GM19452 (cell line): ENCODE results near the gene SYNPO2.
A peak's percentile ranks its signal among the peaks of the same experiment; 100 is the strongest.
"Not testable (repeated sequence)": the region's sequence is repeated elsewhere in the genome, so short reads cannot be mapped to it uniquely, and the experiment has no call there.

Source experiments
- ATAC-seq: cut with Tn5 transposase; IDR thresholded peaks from one replicate; pipeline ENCODE4 v1.9.1; 2021; ENCODE audit not compliant: unreplicated experiment

Gene SYNPO2

DNA sequence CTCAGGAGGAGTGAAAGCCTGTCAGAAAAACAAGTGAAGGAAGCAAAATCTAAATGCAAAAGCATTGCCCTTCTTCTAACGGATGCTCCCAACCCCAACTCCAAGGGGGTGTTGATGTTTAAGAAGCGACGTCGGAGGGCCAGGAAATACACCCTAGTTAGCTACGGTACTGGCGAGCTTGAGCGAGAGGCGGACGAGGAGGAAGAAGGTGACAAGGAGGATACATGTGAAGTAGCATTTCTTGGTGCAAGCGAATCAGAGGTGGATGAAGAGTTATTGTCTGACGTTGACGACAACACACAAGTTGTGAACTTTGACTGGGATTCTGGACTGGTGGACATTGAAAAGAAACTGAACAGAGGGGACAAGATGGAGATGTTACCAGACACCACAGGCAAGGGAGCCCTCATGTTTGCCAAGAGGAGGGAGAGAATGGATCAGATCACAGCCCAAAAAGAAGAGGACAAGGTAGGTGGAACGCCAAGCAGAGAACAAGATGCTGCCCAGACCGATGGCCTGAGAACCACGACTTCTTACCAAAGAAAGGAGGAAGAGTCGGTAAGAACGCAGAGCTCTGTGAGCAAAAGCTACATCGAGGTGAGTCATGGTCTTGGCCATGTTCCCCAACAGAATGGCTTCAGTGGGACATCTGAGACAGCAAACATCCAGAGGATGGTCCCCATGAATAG is 141.3 kb downstream of the SYNPO2 start:
- no peak for ATAC-seq

- no peak for ATAC-seq
Observed at GRCh38 chr4:119030536-119030890, 141.9 kb downstream of the SYNPO2 start.

DNA sequence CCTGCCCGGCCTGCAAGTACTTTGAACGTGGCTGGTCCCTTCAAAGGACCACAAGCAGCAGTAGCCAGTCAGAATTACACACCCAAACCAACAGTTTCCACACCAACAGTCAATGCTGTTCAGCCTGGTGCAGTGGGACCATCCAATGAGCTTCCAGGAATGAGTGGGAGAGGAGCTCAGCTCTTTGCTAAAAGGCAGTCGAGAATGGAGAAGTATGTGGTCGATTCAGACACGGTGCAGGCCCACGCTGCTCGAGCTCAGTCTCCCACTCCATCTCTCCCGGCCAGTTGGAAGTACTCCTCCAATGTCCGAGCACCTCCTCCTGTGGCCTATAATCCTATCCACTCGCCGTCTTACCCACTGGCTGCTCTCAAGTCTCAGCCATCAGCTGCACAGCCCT is 142.6 kb downstream of the SYNPO2 start:
- ATAC-seq: no peak

DNA sequence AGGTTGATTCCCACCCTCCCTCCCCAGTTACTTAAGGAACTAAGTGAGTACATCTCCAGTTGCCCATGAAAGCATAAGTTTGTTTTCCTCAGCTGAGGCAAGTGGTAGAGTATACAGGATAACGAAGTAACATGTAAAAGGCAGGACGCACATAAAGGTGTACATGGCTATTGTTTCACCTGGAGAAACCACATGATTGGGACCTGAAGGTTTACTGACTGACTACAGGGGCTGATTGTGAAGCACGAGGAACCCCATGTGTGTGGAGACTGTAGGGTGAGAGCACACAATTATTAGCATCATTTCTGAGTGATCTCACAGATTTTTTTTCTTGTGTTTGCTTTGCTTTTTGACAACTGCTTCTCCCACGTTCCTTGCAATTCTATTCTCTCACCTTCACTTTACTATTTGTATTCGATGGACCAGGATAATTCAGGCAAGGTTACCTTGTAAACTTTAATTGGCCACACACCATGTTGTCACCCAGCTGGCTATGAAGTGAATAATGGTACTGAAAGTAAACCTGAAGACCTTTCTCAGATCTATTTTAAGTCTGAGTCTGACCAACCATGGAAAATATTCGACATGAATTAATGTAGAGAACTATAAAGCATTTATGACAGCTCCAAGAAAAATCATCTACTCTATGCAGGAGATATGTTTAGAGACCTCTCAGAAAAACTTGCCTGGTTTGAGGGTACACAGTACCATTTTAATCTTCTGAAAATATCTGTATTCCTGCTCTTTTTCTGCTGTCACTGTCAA is 144.4 kb downstream of the SYNPO2 start:
- no peak for ATAC-seq

- no peak for ATAC-seq
Observed at GRCh38 chr4:119034276-119035008, 145.8 kb downstream of the SYNPO2 start.

GRCh38 chr4:119035951-119036737 is 147.5 kb downstream of the SYNPO2 start:
- no peak for ATAC-seq

GRCh38 chr4:119037709-119038108 is 149.1 kb downstream of the SYNPO2 start:
- ATAC-seq: no peak

- ATAC-seq: peak; percentile 49
Observed at GRCh38 chr4:119038116-119038841, 149.6 kb downstream of the SYNPO2 start.

DNA sequence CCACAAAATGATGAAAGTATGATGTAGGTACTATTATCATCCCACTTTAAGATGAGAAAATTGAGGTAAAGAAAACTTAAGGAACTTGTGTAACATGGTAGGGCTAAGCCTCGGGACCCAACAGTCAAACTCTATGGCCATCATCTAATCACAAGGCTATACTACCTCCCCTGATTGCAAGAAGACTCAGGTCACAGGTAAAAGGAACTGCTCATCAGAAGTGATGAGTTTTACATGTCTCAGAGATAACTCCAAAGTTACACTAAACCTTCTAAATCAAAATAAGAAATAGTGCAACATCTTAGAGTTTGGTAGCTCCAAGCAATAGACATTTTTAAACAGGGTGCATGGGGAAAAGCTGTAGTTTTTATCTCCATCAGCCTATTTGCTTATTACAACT is 150.5 kb downstream of the SYNPO2 start:
- ATAC-seq: no peak

DNA sequence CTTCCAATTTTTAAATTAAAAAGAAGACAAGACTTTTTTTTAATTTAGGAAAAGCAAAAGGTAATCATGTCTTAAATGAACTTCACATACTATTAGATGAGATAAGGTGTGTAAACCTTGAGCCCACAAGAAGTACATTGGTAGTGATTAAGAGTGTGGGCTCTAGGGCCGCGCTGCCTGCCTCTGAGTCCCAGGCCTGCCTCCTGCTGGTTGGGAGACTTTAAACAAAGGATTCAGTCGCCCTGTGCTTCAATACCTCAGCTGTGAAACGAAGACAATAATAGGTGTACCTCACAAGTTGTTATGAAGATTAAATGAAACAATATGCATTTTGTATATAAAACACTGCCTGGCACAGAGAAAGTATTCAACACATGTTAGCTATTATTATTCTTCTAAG is 151.1 kb downstream of the SYNPO2 start:
- ATAC-seq: no peak

- ATAC-seq: no peak
Observed at GRCh38 chr4:119040261-119040660, 151.6 kb downstream of the SYNPO2 start.

GRCh38 chr4:119040694-119041185 is 152.1 kb downstream of the SYNPO2 start:
- no peak for ATAC-seq

- no peak for ATAC-seq
Observed at GRCh38 chr4:119041396-119041795, 152.7 kb downstream of the SYNPO2 start.

- ATAC-seq: peak; percentile 83
Observed at GRCh38 chr4:119041951-119042560, 153.4 kb downstream of the SYNPO2 start.

GRCh38 chr4:119046263-119046662 is 157.6 kb downstream of the SYNPO2 start:
- ATAC-seq: no peak

DNA sequence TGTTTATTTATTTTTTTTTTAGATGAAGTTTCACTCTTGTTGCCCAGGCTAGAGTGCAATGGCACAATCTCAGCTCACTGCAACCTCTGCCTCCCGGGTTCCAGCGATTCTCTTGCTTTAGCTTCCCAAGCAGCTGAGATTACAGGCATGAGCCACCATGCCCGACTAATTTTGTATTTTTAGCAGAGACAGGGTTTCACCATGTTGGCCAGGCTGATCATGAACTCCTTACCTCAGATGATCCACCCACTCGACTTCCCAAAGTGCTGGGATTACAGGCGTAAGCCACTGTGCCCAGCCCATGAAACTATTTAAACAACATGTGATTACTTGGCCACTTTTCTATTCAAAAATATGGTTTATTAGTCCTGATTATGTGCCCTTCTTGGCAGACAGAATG is 158.4 kb downstream of the SYNPO2 start:
- not testable (repeated sequence) for ATAC-seq

- no peak for ATAC-seq
Observed at GRCh38 chr4:119048446-119048845, 159.8 kb downstream of the SYNPO2 start.

GRCh38 chr4:119049342-119049741 is 160.7 kb downstream of the SYNPO2 start:
- no peak for ATAC-seq

DNA sequence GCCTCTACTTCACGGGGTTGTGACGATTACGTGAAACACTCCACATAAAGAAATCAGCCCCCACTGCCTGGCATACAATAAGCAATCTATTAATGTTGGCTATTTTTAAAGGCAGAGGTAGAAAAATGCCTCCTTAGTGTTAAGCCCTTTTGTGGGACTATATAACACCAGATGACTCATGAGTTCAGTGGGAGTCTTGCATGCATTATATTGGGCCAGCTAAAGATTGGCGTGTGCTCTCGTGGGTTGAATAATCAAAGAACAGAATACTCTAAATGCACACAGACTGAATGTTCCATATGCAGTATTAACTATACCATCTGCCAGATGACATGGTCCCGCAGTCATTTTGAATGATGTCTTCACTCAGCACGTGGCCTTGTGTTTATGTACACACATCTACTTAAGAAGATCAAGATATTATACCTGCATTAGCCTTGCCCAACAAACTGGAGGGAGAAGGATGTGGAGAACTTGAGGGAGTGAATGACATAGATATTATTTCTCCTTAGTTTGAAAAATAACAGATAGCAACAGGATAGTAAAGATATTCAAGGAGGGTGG is 162.0 kb downstream of the SYNPO2 start:
- no peak for ATAC-seq

DNA sequence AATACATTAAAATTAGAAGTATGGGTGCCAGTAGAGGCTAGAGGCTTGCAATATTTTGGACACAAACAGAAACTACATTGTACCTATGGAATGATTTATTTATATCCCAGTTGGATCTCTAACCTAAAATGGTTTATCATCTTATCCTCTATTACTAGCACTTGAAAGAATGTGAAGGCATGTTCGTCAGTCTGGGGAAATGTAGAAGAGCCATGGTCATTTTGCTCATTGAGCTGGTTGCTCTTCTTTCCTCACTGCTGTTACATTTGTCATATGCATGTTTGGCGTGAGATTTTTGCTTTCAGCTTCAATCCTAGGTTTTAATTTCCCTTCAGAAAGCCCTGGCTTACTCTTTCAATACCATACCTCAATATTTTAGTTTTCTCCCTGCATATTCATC is 164.6 kb downstream of the SYNPO2 start:
- no peak for ATAC-seq
